WTC11 (cell line): ENCODE data around the gene HACD2. TPM values are rescaled to one million over a fixed set of nuclear protein-coding genes. Genes with fewer than 3 reads are reported as not detected.

Experiments used
- ATAC-seq: fragments of 200-7000 bp; cut with Tn5 transposase; 2 replicates; pipeline ENCODE4 v1.10.0; 2021; ENCODE audit warnings: mild to moderate bottlenecking, moderate library complexity
- CTCF ChIA-PET: fragments of 300-600 bp; sonication (Branson Sonifier 250); formaldehyde crosslinking; loops from one replicate; lab custom pipeline; 2021; ENCODE audit warnings: antibody characterized with exemption; lab: Charles Lee
- POLR2A ChIA-PET: fragments of 350-600 bp; sonication (Branson Sonifier 250); formaldehyde crosslinking; loops from one replicate; lab custom pipeline; 2021; ENCODE audit warnings: antibody characterized with exemption; lab: Charles Lee
- DNase-seq: peaks from one replicate; pipeline ENCODE4 v3.0.0; 2021; ENCODE audit warnings: low spot score
- H3K27ac Mint-ChIP-seq: 2 replicates; pipeline ENCODE4 v1.8.0; 2021; ENCODE audit warnings: mixed read lengths
- H3K27me3 Mint-ChIP-seq: 2 replicates; pipeline ENCODE4 v1.8.0; 2021; ENCODE audit warnings: low read depth, mild to moderate bottlenecking, moderate library complexity, mixed read lengths
- H3K36me3 Mint-ChIP-seq: 2 replicates; pipeline ENCODE4 v1.8.0; 2021; ENCODE audit warnings: mixed read lengths
- H3K4me1 Mint-ChIP-seq: 2 replicates; pipeline ENCODE4 v1.8.0; 2022; ENCODE audit warnings: mixed read lengths
- H3K4me3 Mint-ChIP-seq: 2 replicates; pipeline ENCODE4 v1.8.0; 2021; ENCODE audit warnings: mild to moderate bottlenecking, moderate library complexity, mixed read lengths
- H3K9me3 Mint-ChIP-seq: 2 replicates; pipeline ENCODE4 v1.8.0; 2021; ENCODE audit warnings: mixed read lengths
- ELF4 ChIP-seq: sonication (generic); formaldehyde crosslinking; IDR thresholded peaks from 2 replicates; pipeline ENCODE4 v1.8.1; 2022; ENCODE audit warnings: low read depth, mild to moderate bottlenecking, moderate library complexity, missing genetic modification reagents
- ESRRA ChIP-seq: sonication (generic); formaldehyde crosslinking; IDR thresholded peaks from 2 replicates; pipeline ENCODE4 v1.8.1; 2022; ENCODE audit warnings: mild to moderate bottlenecking, missing genetic modification reagents, borderline replicate concordance
- GTF2I ChIP-seq: fragments of 250-450 bp; sonication (Bioruptor Pico); conservative IDR thresholded peaks from 2 replicates; pipeline ENCODE4 v1.4.0; 2021; ENCODE audit warnings: mild to moderate bottlenecking
- MYBL2 ChIP-seq: sonication (generic); formaldehyde crosslinking; IDR thresholded peaks from 2 replicates; pipeline ENCODE4 v1.8.1; 2023; ENCODE audit warnings: mild to moderate bottlenecking, moderate library complexity, missing genetic modification reagents
- NR1H2 ChIP-seq: sonication (generic); formaldehyde crosslinking; IDR thresholded peaks from 2 replicates; pipeline ENCODE4 v1.9.0; 2021; ENCODE audit warnings: mild to moderate bottlenecking, moderate library complexity, missing genetic modification reagents
- NR2C2 ChIP-seq: sonication (generic); formaldehyde crosslinking; IDR thresholded peaks from 2 replicates; pipeline ENCODE4 v1.8.0; 2022; ENCODE audit warnings: mild to moderate bottlenecking, missing genetic modification reagents
- RORB ChIP-seq: fragments of 250-450 bp; sonication (Bioruptor Pico); IDR thresholded peaks from 2 replicates; pipeline ENCODE4 v1.9.0; 2021; ENCODE audit warnings: mild to moderate bottlenecking
- SP1 ChIP-seq: sonication (generic); formaldehyde crosslinking; conservative IDR thresholded peaks from 2 replicates; pipeline ENCODE4 v1.8.1; 2022; ENCODE audit warnings: missing genetic modification reagents
- TCF7 ChIP-seq: sonication (generic); formaldehyde crosslinking; IDR thresholded peaks from 2 replicates; pipeline ENCODE4 v1.8.0; 2022; ENCODE audit warnings: mild to moderate bottlenecking, low read depth, missing genetic modification reagents, moderate library complexity
- total RNA-seq: library from RNA; stranded (reverse); gene quantifications from 3 replicates; pipeline ENCODE4 v1.2.3, GENCODE V29; 2021
- TF ChIP-seq, protein P1 (sequence below): sonication (generic); formaldehyde crosslinking; IDR thresholded peaks from 2 replicates; pipeline ENCODE4 v1.8.0; 2022; ENCODE audit warnings: mild to moderate bottlenecking, missing genetic modification reagents
- TF ChIP-seq, protein P2 (sequence below): fragments of 250-450 bp; sonication (Bioruptor Pico); conservative IDR thresholded peaks from 2 replicates; pipeline ENCODE4 v1.9.0; 2021; ENCODE audit warnings: mild to moderate bottlenecking
- TF ChIP-seq, protein P3 (sequence below): fragments of 250-450 bp; sonication (Bioruptor Pico); IDR thresholded peaks from 2 replicates; pipeline ENCODE4 v1.9.0; 2021; ENCODE audit warnings: moderate library complexity, mild to moderate bottlenecking, inconsistent platforms, borderline replicate concordance
- TF ChIP-seq, protein P4 (sequence below): sonication (generic); formaldehyde crosslinking; IDR thresholded peaks from 2 replicates; pipeline ENCODE4 v1.8.0; 2023; ENCODE audit warnings: missing genetic modification reagents, mild to moderate bottlenecking, borderline replicate concordance
- TF ChIP-seq, protein P5 (sequence below): sonication (generic); formaldehyde crosslinking; IDR thresholded peaks from 2 replicates; pipeline ENCODE4 v1.8.0; 2023; ENCODE audit warnings: missing genetic modification reagents
- TF ChIP-seq, protein P6 (sequence below): fragments of 200-600 bp; IDR thresholded peaks from 2 replicates; pipeline ENCODE4 v1.8.0; 2022; ENCODE audit warnings: antibody characterized with exemption
- TF ChIP-seq, protein P7 (sequence below): sonication (generic); formaldehyde crosslinking; IDR thresholded peaks from 2 replicates; pipeline ENCODE4 v1.8.1; 2023; ENCODE audit warnings: mild to moderate bottlenecking, missing genetic modification reagents, borderline replicate concordance

The HACD2 gene
- total RNA-seq, 1 experiment from 2014 or later = 26.1 TPM

DNA sequence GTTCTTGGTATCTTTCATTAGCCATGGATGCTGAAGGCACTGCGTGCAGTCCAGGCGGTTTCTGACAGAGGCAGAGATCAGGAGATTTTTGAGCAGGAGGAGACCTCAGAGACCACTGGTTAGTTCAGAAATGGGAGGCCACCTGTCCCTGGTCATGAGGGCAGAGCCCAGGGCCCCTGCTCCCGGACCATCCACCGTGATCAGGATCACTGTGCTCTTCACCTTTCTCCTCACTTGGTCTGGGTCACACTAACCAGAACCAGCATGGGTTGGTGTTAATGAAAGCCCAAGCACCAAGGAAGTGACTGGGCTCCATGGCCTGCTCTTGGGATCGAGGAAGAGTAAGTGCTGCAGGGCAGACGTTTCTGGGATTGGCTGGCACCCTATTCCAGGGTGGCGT is 42.0 kb upstream of the HACD2 start:
- H3K27ac Mint-ChIP-seq = no peak overlapping the region
- H3K4me3 Mint-ChIP-seq = no peak overlapping the region
- TF ChIP-seq, protein P1, sequence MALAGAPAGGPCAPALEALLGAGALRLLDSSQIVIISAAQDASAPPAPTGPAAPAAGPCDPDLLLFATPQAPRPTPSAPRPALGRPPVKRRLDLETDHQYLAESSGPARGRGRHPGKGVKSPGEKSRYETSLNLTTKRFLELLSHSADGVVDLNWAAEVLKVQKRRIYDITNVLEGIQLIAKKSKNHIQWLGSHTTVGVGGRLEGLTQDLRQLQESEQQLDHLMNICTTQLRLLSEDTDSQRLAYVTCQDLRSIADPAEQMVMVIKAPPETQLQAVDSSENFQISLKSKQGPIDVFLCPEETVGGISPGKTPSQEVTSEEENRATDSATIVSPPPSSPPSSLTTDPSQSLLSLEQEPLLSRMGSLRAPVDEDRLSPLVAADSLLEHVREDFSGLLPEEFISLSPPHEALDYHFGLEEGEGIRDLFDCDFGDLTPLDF (CRISPR knock-in tag) = no peak
- TF ChIP-seq NR1H2 (CRISPR knock-in tag) (no peak), SP1 (no peak), GTF2I (CRISPR knock-in tag) (no peak), NR2C2 (CRISPR knock-in tag) (no peak), MYBL2 (CRISPR knock-in tag) (no peak), TCF7 (CRISPR knock-in tag) (no peak), RORB (CRISPR knock-in tag) (no peak), ELF4 (no peak), ESRRA (CRISPR knock-in tag) (no peak)
- TF ChIP-seq, protein P2, sequence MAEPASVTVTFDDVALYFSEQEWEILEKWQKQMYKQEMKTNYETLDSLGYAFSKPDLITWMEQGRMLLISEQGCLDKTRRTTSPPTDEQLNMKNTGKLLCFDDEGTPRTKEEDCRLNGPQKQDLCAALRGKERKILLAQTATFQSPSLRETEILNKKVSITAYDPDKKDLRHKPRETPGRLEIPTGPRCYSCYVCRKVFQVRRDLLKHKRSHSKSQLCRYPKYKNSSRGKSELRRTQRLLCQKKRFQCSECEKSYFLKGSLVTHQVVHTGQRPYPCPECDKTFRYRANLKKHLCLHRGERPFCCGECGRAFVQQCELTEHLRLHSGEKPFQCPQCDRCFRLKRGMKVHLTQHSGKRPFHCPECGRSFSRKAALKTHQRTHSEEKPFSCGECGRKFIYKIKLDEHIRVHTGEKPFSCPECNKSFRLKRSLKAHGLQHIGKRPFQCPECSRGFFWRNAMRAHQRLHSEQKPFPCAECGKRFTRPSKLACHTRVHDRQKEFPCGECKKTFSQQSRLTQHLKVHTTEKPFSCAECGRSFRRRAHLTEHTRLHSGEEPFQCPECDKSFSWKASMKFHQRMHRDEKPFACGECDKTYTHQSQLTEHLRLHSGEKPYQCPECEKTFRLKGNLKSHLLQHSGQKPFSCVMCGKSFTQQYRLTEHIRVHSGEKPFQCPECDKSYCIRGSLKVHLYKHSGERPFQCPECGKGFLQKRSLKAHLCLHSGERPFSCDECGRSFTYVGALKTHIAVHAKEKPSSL = no peak
- TF ChIP-seq, protein P3, sequence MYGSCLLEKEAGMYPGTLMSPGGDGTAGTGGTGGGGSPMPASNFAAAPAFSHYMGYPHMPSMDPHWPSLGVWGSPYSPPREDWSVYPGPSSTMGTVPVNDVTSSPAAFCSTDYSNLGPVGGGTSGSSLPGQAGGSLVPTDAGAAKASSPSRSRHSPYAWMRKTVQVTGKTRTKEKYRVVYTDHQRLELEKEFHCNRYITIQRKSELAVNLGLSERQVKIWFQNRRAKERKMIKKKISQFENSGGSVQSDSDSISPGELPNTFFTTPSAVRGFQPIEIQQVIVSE (CRISPR knock-in tag) = no peak
- TF ChIP-seq, protein P4, sequence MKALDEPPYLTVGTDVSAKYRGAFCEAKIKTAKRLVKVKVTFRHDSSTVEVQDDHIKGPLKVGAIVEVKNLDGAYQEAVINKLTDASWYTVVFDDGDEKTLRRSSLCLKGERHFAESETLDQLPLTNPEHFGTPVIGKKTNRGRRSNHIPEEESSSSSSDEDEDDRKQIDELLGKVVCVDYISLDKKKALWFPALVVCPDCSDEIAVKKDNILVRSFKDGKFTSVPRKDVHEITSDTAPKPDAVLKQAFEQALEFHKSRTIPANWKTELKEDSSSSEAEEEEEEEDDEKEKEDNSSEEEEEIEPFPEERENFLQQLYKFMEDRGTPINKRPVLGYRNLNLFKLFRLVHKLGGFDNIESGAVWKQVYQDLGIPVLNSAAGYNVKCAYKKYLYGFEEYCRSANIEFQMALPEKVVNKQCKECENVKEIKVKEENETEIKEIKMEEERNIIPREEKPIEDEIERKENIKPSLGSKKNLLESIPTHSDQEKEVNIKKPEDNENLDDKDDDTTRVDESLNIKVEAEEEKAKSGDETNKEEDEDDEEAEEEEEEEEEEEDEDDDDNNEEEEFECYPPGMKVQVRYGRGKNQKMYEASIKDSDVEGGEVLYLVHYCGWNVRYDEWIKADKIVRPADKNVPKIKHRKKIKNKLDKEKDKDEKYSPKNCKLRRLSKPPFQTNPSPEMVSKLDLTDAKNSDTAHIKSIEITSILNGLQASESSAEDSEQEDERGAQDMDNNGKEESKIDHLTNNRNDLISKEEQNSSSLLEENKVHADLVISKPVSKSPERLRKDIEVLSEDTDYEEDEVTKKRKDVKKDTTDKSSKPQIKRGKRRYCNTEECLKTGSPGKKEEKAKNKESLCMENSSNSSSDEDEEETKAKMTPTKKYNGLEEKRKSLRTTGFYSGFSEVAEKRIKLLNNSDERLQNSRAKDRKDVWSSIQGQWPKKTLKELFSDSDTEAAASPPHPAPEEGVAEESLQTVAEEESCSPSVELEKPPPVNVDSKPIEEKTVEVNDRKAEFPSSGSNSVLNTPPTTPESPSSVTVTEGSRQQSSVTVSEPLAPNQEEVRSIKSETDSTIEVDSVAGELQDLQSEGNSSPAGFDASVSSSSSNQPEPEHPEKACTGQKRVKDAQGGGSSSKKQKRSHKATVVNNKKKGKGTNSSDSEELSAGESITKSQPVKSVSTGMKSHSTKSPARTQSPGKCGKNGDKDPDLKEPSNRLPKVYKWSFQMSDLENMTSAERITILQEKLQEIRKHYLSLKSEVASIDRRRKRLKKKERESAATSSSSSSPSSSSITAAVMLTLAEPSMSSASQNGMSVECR (CRISPR knock-in tag) = no peak
- TF ChIP-seq, protein P5, sequence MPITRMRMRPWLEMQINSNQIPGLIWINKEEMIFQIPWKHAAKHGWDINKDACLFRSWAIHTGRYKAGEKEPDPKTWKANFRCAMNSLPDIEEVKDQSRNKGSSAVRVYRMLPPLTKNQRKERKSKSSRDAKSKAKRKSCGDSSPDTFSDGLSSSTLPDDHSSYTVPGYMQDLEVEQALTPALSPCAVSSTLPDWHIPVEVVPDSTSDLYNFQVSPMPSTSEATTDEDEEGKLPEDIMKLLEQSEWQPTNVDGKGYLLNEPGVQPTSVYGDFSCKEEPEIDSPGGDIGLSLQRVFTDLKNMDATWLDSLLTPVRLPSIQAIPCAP (CRISPR knock-in tag) = no peak
- TF ChIP-seq, protein P6, sequence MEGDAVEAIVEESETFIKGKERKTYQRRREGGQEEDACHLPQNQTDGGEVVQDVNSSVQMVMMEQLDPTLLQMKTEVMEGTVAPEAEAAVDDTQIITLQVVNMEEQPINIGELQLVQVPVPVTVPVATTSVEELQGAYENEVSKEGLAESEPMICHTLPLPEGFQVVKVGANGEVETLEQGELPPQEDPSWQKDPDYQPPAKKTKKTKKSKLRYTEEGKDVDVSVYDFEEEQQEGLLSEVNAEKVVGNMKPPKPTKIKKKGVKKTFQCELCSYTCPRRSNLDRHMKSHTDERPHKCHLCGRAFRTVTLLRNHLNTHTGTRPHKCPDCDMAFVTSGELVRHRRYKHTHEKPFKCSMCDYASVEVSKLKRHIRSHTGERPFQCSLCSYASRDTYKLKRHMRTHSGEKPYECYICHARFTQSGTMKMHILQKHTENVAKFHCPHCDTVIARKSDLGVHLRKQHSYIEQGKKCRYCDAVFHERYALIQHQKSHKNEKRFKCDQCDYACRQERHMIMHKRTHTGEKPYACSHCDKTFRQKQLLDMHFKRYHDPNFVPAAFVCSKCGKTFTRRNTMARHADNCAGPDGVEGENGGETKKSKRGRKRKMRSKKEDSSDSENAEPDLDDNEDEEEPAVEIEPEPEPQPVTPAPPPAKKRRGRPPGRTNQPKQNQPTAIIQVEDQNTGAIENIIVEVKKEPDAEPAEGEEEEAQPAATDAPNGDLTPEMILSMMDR = no peak
- TF ChIP-seq, protein P7, sequence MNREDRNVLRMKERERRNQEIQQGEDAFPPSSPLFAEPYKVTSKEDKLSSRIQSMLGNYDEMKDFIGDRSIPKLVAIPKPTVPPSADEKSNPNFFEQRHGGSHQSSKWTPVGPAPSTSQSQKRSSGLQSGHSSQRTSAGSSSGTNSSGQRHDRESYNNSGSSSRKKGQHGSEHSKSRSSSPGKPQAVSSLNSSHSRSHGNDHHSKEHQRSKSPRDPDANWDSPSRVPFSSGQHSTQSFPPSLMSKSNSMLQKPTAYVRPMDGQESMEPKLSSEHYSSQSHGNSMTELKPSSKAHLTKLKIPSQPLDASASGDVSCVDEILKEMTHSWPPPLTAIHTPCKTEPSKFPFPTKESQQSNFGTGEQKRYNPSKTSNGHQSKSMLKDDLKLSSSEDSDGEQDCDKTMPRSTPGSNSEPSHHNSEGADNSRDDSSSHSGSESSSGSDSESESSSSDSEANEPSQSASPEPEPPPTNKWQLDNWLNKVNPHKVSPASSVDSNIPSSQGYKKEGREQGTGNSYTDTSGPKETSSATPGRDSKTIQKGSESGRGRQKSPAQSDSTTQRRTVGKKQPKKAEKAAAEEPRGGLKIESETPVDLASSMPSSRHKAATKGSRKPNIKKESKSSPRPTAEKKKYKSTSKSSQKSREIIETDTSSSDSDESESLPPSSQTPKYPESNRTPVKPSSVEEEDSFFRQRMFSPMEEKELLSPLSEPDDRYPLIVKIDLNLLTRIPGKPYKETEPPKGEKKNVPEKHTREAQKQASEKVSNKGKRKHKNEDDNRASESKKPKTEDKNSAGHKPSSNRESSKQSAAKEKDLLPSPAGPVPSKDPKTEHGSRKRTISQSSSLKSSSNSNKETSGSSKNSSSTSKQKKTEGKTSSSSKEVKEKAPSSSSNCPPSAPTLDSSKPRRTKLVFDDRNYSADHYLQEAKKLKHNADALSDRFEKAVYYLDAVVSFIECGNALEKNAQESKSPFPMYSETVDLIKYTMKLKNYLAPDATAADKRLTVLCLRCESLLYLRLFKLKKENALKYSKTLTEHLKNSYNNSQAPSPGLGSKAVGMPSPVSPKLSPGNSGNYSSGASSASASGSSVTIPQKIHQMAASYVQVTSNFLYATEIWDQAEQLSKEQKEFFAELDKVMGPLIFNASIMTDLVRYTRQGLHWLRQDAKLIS (CRISPR knock-in tag) = no peak
- peaks cover 3% of the 10 kb centered on the region; the same call in 1 of the 2 replicates for H3K9me3 Mint-ChIP-seq
- ATAC-seq (no peak), DNase-seq (no peak)
- peaks cover 6% of the 10 kb centered on the region for H3K36me3 Mint-ChIP-seq
- ChIA-PET CTCF (no interaction called here), POLR2A (no interaction called here)
- H3K4me1 Mint-ChIP-seq = peaks cover 14% of the 10 kb centered on the region
- no peaks in the 10 kb centered on the region; the same call in 1 of the 2 replicates for H3K27me3 Mint-ChIP-seq
